ENCODE results near the gene DMD. TPM values are rescaled to one million over a fixed set of nuclear protein-coding genes. Genes with fewer than 3 reads are reported as not detected.

Gene DMD
- total and polyA plus RNA-seq, 2 donors (not counting 1 experiment from before 2014, with no cell fraction given): 2.0 to 51.8 TPM

GRCh38 chrX:32896088-32896487 is 315.3 kb downstream of the DMD start:
- Histone ChIP-seq H3K36me3 (replicated peaks in 1 of 2; ENCODE audit: control extremely low read depth in 1 of 2, control insufficient read depth in 1 of 2, extremely low read depth in 1 of 2, insufficient read depth in 2 of 2, low read length in 1 of 2) (no peaks in the 10 kb centered on the region), H2AFZ (ENCODE audit: insufficient read depth, low read depth, low read length, poor library complexity, severe bottlenecking) (no peak overlapping the region)
- CTCF ChIA-PET: no interaction called here

GRCh38 chrX:32894679-32895078 is 316.7 kb downstream of the DMD start:
- H3K9ac ChIP-seq (ENCODE audit: low read length): no peak overlapping the region
- no peak overlapping the region for H2AFZ ChIP-seq (ENCODE audit: insufficient read depth, low read depth, low read length, poor library complexity, severe bottlenecking)
- H4K20me1 ChIP-seq (ENCODE audit: control insufficient read depth, insufficient read depth, low read length, poor library complexity, severe bottlenecking): no peaks in the 10 kb centered on the region
- TF ChIP-seq EZH2 (IDR thresholded peaks at IDR 0.05; ENCODE audit: borderline replicate concordance, insufficient read depth, low read depth, low read length, poor library complexity, severe bottlenecking) (no peak), CTCF (IDR thresholded peaks at IDR 0.05) (no peak)
- no peak overlapping the region for H3K4me2 ChIP-seq (replicated peaks; ENCODE audit: low read depth, low read length, poor library complexity, severe bottlenecking)
- no peaks in the 10 kb centered on the region for H3K27me3 Mint-ChIP-seq
- ATAC-seq (ENCODE audit: low read depth) (no peak), DNase-seq (no peak)
- no peak overlapping the region for H3K27ac ChIP-seq (ENCODE audit: low read length in 2 of 2)
- no peak overlapping the region for H3K4me3 ChIP-seq (ENCODE audit: control extremely low read depth in 1 of 5, extremely low read depth in 1 of 5, insufficient read depth in 1 of 5, low read depth in 2 of 5, low read length in 4 of 5)
- ChIA-PET POLR2A (no interaction called here), CTCF (no interaction called here)
- H3K4me1 ChIP-seq (ENCODE audit: control insufficient read depth in 2 of 2, insufficient read depth in 2 of 2, low read length in 2 of 2): no peaks in the 10 kb centered on the region
- H3K9me3 ChIP-seq (ENCODE audit: control extremely low read depth in 1 of 3, control insufficient read depth in 2 of 3, insufficient read depth in 1 of 3, low read length in 2 of 3): no peaks in the 10 kb centered on the region
- H3K27ac Mint-ChIP-seq: no peak overlapping the region
- H3K9me3 Mint-ChIP-seq (ENCODE audit: insufficient read depth): no peaks in the 10 kb centered on the region
- intact Hi-C loops (cut with micrococcal nuclease): no loop called here
- no peak overlapping the region for H3K4me3 Mint-ChIP-seq
- WGBS (ENCODE audit: insufficient coverage): 92% methylated on average over 2 of the region's 7 CpGs
- H3K36me3 ChIP-seq (replicated peaks in 1 of 2; ENCODE audit: control extremely low read depth in 1 of 2, control insufficient read depth in 1 of 2, extremely low read depth in 1 of 2, insufficient read depth in 2 of 2, low read length in 1 of 2): no peaks in the 10 kb centered on the region
- no peaks in the 10 kb centered on the region for H3K4me1 Mint-ChIP-seq
- no peaks in the 10 kb centered on the region for H3K79me2 ChIP-seq (ENCODE audit: control insufficient read depth, insufficient read depth, low read length)
- H3K27me3 ChIP-seq (replicated peaks in 1 of 4; ENCODE audit: control extremely low read depth in 1 of 4, control insufficient read depth in 3 of 4, insufficient read depth in 4 of 4, low read length in 3 of 4): no peaks in the 10 kb centered on the region

More at GRCh38 chrX:32896088-32896487, 315.3 kb downstream of the DMD start:
- DNase-seq (no peak), ATAC-seq (ENCODE audit: low read depth) (no peak)
- Histone ChIP-seq H3K4me1 (ENCODE audit: control insufficient read depth in 2 of 2, insufficient read depth in 2 of 2, low read length in 2 of 2) (no peaks in the 10 kb centered on the region), H3K9me3 (ENCODE audit: control extremely low read depth in 1 of 3, control insufficient read depth in 2 of 3, insufficient read depth in 1 of 3, low read length in 2 of 3) (no peaks in the 10 kb centered on the region), H3K27me3 (replicated peaks in 1 of 4; ENCODE audit: control extremely low read depth in 1 of 4, control insufficient read depth in 3 of 4, insufficient read depth in 4 of 4, low read length in 3 of 4) (no peaks in the 10 kb centered on the region), H3K9ac (ENCODE audit: low read length) (no peak overlapping the region), H3K27ac (ENCODE audit: low read length in 2 of 2) (no peak overlapping the region), H4K20me1 (ENCODE audit: control insufficient read depth, insufficient read depth, low read length, poor library complexity, severe bottlenecking) (no peaks in the 10 kb centered on the region), H3K4me3 (ENCODE audit: control extremely low read depth in 1 of 5, extremely low read depth in 1 of 5, insufficient read depth in 1 of 5, low read depth in 2 of 5, low read length in 4 of 5) (no peak overlapping the region), H3K79me2 (ENCODE audit: control insufficient read depth, insufficient read depth, low read length) (no peaks in the 10 kb centered on the region), H3K4me2 (replicated peaks; ENCODE audit: low read depth, low read length, poor library complexity, severe bottlenecking) (no peak overlapping the region)
- H3K4me1 Mint-ChIP-seq: no peaks in the 10 kb centered on the region
- no peaks in the 10 kb centered on the region for H3K9me3 Mint-ChIP-seq (ENCODE audit: insufficient read depth)
- H3K27ac Mint-ChIP-seq: no peak overlapping the region
- intact Hi-C loops (cut with micrococcal nuclease): no loop called here
- TF ChIP-seq CTCF (IDR thresholded peaks at IDR 0.05): no peak
- TF ChIP-seq EZH2 (IDR thresholded peaks at IDR 0.05; ENCODE audit: borderline replicate concordance, insufficient read depth, low read depth, low read length, poor library complexity, severe bottlenecking): no peak
- POLR2A ChIA-PET: no interaction called here
- WGBS (ENCODE audit: insufficient coverage): no CpG with 5 or more reads among the region's 3 CpGs
- no peaks in the 10 kb centered on the region for H3K27me3 Mint-ChIP-seq
- no peak overlapping the region for H3K4me3 Mint-ChIP-seq
